COLO668 (cell line): Measurements from ENCODE around the gene IDH2.

Source experiments
- DNase-seq: peaks from one replicate; lab custom pipeline; 2025; ENCODE audit not compliant: unreplicated experiment; lab: John Stamatoyannopoulos, UW

The IDH2 gene

DNA sequence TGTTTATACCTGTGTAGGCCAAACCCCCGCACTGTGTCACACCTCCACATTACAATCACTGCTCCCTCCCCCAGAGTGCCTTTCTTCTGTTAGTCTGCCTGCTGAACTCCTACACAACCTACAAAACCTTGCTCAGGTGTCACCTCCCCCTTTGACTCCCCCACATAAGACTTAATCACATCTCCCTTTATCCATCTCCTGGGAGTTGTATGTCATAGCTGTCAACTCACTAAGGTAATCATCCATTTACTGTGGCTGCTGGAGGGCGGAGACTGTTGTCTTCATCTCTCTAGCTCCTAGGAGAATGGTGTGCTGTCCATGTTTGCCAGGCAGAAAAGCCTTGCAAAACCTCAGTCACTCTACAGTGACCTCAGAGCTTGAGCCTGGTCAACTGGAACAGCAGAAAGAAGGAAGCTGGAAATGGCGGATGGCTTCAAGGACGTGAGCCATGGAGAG, 57.3 kb downstream of the IDH2 start:
- no peak for DNase-seq

DNA sequence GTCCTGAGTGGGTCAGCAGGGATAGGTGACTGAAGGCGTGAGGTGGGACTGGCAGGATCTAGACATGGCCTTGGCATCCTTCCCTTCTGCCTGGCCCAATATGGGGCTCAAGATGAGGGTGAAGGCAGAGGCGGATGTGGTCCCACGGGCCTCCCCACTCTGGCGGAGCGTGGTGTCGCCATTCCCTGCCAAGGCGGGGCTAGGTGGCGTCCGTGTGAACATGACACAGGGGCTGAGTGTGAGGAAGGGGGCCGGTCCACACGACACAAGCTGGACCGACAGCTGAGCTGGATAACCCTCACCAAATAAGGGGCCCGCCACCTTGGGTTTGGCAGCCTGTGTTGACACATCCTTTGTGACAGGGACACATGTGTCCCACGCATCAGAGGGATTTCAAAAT, 58.1 kb downstream of the IDH2 start:
- no peak for DNase-seq

DNA sequence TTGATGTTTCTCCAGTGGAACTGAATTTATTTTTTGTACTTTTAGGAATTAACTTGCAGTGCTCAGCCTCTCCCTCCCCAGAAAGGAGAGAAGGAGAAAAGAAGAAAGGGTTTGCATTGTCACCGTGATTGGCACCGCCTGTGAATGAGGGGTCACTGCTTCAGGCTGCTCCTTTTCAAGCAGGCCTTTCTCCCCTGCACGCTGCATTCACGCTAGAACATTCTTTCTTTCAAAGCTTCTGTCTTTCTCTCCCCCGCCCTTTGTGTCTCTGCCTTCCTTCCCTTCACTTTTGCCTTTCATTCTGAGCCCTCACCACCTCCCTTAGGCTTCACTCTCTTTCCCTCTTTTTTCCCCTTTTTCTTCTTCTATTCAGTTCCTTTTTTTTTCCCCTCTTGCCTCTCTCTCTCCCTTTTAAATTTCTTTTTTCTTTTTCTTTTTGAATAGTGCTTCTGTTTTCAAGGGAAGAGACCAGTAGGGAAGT, 58.7 kb downstream of the IDH2 start:
- DNase-seq = no peak

DNA sequence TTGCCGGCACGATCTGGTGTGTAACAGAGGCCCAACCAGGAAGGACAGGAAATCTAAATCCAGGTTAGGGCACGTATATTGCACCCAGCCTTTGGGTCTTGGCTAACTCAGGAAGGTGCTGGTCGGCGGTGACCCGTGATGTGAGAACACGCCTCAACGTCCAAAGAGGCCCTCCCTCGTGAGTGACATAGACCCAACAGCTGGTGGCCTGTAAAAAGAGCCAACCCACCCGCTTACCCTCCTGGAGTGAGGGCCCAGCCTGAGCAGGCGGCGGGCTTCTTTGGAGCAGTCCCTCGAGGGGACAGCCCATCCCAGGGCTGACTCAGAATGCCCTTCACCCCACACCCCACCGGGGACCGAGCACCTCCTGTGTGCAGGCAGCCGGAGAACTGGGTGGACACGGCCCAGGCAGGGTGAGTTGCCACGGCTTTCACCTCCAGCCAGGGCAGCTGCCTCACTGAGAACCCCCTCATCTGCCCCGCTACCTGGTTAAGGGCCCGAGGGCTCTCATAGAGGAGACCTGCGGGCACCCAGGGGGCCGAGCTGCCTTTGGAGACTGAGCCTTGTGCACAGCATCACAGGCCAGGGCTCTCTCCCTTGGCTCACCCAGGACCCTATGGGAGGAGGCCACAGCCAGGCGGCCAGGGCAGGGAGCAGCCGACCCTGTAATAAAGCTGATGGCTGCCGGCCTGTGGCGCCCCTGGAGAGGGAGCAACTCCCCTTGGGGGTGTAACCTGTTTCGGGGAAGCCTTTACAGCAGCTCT, 59.3 kb downstream of the IDH2 start:
- no peak for DNase-seq

DNA sequence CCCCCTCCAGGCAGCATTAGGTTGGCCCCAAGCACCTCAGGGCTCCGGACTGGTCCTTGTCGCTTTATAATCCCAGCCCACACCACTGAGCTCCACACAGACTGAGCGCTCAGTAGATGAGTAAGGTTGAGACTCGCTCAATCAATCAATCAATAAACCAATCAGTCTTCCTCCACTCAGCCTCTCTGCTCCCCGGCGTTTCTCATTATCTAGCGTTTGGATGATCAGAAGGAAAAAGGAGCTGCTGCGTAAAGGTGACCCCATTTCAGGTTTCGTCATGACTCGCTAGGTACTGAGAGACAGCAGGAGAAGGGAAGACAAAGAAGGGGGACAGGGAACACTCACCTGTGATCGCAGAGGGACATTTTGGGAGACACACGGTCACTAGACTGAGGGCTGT, 59.9 kb downstream of the IDH2 start:
- no peak for DNase-seq

DNA sequence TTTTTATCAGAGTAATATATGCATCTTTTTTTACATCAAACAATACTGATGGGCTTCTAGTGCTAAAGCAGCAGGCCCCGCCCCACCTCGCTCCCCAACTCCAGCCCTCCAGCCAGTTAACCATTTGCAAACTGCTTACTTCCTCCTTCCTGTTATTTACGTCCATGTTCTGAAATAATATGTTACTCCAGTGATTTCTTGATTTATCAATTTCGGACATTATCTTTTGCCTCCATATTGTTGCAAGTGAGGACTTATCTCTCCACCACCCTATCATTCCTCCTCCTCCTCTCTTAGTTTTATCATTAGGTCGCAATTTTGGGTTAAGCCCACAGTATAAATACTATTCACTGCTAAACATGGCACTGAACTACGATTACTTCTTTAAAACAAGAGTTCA, 61.6 kb downstream of the IDH2 start:
- no peak for DNase-seq

DNA sequence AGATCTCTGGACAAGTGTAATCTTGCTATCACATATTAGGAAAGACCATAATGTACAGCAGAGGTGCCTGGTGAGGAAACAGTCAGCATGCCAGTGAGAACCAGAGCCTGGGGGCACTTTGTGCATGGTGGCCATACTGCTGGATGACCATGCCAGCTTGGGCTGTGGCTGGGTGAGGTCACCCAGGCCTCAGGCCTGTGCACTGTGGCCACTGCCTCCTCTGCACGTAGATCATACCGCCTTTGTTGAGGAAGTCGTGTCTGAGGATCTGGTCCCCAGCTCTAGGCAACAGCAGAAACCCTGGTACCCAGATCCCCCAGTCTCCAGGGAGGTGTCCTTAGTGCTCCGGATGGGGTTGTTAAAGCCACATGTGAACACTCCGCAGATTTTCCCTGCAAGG, 62.3 kb downstream of the IDH2 start:
- DNase-seq = no peak

DNA sequence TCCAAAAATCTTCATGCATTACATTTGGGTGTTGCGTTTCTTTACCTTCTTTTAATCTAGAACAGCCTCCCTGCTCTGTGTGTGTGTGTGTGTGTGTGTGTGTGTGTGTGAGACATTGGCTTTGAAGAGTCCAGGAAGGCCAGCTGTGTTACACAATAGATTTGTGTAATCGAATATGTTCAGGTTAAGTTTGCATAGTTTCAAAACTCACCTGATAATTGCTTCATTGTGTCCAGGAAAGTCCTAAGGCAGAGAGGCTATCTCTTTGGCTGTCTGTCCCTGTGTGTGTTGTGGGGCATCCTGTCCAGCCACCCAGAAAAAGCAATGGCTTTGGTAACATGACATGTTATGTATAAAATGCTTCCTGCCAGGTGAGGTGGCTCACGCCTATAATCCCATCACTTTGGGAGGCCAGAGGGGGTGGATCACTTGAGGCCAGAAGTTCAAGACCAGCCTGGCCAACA, 63.6 kb downstream of the IDH2 start:
- no peak for DNase-seq

DNA sequence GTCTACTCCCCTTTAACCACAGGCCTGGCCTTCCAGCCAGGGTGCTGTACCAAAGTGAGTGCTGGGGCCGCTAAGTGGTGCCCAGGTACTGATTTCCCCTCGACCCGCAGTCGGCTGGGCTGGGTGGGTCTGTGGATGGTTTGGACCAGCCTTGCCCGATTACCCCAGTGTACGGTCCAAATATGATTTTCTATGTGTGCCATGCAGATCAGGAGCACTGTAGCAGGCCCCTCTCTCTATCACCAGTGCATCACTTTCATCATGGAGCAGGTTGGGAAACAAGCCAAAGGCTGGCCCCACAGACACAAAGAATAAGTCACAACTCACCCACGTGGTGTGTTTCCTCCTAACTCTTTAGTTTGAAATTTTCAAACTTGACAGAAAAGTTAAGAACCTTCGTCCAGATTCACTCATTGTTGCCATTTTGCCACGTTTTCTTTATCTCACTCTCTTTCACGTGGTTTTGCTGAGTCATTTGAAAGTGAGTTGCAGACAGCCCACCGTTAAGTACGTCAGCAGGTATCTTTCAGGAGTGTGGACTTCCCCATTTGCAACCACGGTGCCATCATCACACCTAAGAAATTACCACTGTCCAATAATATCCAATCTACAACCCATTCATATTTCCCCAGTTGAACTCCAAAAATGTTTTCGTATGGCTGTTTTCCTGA, 64.2 kb downstream of the IDH2 start:
- no peak for DNase-seq

DNA sequence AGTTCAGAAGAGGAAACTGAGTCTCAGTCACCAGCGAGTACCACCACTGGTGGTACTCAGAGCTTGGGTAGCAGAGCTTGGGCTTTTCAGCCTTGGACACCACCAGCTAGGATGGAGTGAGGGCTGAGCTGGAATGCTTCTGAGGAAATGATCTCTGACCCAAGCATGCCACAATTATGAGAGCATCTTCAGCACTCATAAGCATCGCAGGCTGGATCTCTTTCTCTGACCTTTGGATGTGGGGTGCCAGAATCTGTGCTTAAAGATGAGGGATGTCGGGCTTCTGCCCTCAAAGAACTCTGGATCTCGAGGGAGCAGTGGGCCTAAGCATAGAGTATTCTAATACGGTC, 64.8 kb downstream of the IDH2 start:
- DNase-seq = no peak

DNA sequence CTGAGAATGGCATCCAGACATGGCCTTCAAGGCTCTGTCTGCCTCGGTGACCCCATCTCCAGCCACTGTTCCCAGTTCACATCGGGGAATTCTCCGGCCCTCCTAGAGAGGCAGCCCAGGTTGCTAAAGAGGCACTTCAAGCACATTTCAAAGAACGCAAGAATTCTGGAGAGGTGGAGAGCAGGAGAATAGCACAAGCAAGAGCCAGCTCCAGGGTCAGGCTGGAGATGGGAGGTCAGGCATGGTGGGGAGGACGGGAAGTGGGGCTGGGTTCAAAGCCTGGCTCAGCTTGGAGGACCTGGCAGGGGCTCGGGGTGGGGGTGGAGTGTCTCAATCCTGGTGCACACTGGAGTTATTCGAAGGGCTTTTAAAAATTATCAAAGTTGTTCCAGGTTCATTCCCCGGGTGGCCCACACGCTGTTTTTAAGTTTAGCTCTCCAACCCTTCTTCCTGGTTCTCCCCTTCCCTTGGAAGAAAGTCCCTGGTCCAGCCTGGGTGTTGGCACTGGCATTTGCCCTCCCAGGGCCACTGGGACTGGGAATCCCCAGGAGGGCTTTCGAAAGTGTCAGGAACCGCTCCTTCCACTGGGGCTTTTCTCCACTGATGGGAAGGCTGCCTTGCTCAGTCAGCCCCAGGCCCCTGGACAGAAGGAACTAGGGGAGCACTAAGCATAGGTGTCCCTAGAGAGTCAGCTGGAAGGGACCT, 65.3 kb downstream of the IDH2 start:
- no peak for DNase-seq

DNA sequence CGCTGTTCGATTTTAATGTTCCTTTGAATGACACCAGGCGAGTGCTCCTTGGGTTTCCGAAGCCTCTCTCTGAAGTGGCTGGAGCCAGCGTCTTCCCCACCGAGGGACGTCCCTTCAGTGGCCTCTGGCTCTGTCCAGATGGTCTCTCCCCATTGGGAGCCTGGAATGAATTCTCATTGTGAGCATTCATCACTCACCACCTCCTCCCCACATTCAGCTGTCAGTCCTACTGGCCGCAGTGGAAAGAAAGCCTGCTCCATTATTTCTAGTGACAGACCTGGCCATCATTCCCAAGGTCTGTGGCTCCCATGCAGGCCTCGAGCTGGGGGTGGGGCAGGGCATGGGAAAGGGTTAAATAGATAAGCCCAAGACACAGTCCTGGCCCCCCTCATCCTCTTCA, 65.9 kb downstream of the IDH2 start:
- DNase-seq = no peak

DNA sequence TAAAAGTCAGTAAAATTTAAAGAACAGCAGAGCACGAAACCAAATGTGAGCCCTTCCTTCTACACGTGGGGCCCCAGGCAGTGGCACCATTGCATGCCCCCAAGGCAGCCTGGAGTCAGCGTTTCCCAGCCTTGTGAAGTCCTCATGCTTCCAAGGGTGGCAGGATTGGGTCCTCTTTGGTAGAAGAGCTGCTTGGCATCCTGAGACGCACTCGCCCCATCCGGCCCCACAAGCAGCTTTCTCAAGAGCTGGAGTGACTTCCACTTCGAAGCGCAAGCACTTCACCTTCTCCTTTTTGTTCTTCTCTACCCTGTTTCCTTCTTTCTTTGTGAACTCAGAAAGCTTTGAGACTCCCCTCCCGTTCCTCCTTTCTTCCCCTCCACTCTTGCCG, 66.4 kb downstream of the IDH2 start:
- no peak for DNase-seq

DNA sequence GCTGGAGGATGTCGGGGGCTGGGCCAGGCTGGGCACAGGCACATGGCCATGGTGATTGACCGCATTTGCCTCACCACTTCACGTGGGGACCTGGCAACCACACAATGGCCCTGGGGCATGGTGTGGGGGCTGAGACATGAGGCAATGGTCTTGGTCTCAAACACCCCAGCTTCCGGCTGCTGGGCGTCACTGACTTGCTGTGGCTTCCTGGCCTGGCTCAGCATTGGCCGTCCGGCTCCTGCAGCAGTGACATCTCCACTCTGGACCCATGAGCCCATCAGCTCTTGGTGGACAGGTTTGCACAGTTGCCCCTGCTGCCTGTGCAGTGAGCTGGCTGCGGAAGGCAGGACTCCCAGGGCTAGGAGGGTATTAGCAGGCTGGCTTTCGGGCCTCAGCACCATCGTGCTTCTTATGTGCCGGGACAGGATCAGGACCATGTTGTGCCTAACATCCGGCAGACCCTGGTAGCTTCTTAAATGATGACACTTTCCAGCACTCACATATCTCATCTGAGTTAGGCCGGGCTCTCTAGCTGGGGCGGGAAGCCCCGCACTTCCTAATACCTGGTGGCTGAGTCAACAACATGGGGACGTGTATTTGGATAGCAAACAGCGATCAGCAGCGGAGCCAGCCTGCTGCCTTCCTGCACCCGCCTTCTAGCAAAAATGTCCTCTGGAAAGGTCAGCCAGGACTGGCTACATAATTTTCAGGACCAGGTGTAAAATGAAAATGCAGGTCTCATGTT, 67.0 kb downstream of the IDH2 start:
- DNase-seq = peak; percentile 84

DNA sequence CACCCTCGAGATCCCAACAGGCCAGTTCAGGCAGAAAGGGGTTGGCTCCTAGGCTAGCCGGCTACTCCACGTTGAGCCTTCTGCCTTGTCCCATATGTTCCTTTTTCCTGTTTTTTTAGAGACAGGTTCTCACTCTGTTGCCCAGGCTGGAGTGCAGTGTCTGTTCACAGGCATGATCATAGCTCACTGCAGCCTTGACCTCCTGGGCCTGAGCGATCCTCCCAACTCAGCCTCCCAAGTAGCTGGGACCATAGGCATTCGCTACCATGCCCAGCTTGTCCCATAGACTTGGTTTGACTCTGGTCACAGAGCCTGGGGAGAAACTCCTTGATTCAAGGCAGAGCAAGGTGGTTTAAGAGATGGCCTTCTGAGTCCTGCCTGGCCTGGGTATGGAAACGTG, 68.8 kb downstream of the IDH2 start:
- no peak for DNase-seq
